ENCODE results near the gene IGDCC3.
A peak's percentile ranks its signal among the peaks of the same experiment; 100 is the strongest.
"Not testable (repeated sequence)": the region's sequence is repeated elsewhere in the genome, so short reads cannot be mapped to it uniquely, and the experiment has no call there.

Gene IGDCC3

DNA sequence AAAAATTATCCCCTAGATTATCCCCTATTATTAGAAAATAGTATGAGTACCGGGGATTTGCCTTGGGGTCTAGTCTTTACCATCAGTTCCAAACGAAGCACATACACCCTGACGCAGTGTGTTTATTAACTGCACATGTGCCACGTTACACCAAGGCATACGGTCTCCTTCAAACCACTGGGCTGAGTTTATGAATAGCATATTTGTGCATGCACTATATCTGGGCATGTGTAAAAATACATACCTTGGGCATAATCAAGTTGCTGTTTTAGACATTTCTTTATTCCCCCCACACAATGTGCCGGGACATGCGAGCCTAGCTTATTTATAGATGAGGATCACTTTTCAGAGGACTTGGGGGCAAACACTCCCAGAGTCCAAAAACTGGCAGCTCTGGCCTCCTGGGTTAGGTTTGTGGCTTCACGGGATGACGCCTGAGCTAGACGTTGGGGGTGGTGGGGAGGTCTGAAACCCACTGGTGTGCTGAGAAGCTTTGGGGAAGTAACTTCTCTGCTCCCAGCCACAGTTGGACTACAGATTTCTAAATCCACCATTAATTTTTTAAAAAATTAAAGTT, 28.7 kb upstream of the IGDCC3 start:
- DNase-seq (ENCODE audit: low spot score), result no peak

DNA sequence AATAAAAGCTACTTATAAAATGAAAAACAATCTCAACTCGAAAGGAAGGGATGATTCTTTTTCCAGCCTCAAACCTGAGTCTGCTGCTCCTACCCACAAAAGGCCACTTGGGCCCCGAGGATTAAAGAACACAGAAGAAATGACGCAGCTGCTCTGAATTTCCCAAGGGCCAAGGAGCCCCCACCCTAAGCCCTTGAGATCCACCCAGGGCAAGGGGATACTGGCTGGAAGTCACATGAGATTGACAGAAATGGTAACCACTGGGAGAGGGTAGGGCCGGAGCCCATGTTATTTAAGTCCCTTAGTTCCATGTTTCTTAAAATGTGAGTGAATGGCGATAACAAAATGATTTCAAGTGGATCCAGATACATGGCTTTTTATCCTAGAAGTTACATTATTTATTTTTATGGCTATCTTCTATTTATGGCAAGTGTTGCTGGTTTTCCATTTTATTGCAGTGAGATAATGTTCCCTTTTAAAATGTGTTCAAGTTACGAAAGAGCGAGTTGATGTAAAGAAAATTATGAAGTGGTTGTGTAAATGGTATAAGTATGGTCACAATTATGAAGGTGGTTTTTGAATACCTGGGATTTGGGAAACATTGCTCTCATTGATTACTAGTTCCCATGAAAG, 28.1 kb upstream of the IGDCC3 start:
- no peak for DNase-seq (ENCODE audit: low spot score)

DNA sequence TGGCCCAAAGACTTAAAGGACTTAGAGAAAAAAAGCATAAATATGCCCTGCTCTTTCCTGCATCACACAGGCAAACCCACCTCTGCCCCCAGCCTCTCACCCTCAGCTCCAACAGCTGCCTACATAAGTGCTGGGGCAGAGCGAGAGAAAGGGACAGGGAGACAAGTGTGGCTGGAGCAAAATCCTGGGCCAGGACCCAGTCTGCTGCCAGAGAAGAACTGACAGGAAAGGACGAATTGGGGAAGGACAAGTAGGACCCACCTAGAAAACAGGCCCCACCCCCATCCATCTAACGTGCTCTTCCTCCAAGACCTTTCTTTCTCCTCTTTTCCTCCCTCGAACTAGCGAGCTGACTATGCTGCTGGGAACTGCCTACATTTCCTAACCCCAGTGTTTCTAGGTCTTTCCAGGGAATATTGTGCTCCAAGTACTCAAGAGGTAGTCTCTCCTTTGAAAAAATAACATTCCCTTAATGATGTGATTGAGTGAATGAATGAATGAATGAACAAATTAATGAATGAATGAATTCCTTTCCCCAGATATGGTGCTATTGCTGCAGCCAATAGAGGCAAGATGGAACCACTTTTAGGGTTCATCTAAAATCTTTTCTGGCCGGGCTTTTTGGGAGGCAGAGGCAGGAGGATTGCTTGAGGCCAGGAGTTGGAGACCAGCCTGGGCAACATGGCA, 26.5 kb upstream of the IGDCC3 start:
- no peak for DNase-seq (ENCODE audit: low spot score)

DNA sequence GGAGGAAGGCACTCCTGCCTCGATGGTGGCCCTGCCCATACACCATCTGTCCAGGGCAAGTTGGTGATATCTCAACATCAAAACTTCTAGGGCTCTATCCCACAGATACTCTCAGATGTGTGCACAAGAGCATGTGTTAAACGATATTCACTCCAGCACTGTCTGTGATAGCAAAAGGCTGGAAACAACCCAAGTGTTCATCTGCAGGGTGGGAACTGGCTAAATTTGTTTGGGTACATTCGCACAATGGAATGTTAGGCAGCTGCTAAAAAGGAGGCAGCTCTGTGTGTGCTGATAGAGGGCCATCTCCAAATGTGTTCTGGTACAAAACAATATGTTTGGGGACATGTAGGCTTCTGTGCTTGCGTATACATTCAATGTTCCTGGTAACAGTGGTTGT, 25.2 kb upstream of the IGDCC3 start:
- DNase-seq (ENCODE audit: low spot score), result no peak

DNA sequence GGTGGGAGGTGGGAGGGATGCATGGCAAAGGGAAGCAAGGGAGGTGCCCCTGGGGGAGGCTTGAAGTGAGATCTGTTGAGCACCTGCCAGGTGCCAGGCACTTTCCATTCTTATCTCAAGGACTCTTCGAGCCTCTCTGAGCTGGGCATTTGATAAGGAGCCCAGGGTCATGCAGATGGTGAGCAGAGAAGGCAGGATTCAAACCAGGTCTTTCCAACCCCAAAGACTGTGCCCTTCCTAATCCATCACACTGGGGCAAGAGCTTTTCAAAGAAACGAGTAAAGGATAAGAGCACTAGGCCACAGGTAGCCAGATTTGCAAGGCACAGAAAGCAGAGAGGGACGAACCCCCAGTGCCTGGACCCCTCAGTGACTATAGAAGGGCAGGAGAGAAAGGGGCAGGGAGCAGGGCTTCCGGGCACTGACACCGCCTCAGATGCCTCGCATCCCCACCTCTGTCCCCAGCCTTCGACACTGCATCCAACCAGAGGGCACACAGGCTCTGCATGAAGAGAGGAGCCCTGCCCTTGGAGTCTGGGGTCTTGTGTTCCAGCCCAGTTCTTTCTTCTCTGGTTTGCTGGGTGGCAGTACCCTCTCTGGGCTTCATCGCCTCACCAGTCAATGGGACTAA, 23.9 kb upstream of the IGDCC3 start:
- no peak for DNase-seq (ENCODE audit: low spot score)

DNA sequence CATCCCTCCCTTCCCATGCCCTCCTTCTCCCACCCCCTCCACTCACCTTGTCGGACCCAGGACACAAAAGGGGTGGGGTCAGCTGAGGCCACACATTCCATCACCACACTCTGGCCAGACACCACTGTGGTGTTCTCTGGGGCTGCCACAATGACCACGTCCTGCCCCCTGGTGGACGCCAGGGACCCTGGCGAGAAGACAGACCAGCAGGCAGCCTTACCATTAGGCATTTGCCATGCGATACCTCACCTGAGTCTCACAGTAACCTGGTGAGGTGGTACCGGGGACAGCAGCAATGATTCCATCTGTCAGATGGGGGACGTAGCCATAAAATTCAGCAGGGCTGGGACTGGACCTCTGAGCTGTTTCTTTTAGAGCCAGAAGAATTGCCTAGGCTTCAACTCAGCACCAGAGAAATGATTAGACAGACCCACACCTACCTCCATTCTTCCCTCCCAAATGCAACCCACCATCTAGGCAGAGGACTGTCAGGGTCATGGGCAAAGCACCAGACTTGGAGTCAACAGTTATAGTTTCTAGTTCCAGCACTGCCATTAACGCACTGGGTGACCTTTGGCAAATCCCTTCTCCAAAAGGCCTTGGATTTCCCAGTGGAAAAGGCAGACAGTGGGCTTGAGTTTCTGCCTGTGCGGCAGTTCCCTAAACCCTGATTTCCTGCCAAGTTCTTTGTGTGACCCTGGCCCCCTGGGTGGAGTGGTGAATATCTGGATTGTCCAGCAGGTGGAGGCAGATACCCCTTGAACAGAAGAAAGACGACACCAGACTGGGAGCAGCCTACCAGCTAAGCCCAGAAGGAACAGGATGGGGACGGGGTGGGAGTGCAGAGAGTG, 23.2 kb upstream of the IGDCC3 start:
- peak; percentile 86 for DNase-seq (ENCODE audit: low spot score)

DNA sequence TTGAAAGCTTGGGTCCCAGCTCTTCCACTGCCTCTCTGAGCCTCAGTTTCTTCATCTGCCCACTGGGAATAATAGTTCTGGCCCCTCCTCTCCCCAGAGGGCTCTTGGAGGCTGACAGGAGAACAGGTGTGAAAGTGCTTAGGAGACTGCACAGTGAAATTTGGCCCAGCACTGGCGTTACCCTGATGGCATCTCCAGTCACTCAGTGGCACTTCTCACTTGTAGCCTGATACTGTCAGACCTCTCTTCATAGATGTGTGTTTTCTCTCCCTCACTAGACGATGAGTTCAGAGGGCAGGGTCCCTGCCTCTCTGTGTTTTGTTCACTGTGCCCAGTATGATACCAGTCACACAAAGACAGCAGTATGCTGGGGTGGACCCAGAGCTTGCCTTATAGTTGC, 22.2 kb upstream of the IGDCC3 start:
- DNase-seq (ENCODE audit: low spot score), result no peak

DNA sequence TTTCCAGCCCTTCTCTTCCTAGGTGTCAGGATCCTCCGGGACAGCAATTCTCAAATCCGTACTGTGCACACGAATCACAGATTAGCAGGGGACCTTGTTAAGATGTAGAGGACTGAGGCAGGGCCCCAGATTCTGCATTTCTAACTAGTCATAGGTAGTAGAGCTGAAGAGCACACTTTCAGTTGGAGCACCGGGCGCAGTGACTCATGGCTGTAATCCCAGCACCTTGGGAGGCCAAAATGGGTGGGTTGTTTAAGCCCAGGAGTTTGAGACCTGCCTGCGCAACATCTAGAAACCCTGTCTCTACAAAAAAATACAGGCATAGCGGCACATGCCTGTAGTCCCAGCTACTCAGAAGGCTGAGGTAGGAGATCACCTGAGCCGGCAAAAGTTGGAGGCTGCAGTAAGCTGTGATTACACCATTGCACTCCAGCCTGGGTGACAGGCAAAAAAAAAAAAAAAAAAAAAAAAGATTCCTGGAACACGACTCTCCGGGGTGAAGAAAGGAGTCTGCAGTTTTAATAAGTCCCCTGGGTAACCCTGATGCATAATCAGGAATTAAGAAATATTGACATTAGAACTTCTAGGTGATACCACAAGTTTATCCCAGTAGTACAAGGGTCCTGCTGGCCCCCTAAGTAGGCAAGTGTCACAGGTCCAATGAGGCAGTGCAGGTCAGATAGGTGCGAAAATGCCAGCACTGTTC, 21.4 kb upstream of the IGDCC3 start:
- DNase-seq (ENCODE audit: low spot score), result no peak

DNA sequence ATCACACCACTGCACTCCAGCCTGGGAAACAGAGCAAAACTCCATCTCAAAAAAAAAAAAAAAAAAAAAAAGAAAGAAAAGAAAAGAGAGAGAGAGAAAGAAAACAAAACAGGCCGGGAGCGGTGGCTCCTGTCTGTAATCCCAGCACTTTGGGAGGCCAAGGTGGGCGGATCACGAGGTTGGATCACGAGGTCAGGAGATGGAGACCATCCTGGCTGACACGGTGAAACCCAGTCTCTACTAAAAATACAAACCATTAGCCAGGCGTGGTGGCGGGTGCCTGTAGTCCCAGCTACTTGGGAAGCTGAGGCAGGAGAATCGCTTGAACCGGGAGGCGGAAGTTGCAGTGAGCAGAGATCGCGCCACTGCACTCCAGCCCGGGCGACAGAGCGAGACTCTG, 20.7 kb upstream of the IGDCC3 start:
- not testable (repeated sequence) for DNase-seq (ENCODE audit: low spot score)

DNA sequence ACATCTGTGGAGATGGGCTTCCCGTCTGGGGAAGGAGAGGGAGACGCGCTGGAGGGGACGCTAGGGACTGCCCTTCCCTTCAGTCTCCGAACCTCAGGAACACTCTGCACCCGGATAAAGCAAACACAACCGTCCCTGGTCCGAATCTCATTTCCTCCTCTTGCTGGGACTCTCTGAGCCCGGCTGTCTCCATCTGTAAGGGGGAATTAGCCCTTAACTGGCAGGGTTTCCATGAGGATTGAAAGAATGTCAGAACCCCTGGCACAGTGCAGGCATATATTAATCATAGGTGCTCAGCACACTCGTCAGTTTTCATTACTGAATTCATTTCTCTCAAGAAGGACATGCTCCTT, 19.1 kb upstream of the IGDCC3 start:
- DNase-seq (ENCODE audit: low spot score), result no peak

DNA sequence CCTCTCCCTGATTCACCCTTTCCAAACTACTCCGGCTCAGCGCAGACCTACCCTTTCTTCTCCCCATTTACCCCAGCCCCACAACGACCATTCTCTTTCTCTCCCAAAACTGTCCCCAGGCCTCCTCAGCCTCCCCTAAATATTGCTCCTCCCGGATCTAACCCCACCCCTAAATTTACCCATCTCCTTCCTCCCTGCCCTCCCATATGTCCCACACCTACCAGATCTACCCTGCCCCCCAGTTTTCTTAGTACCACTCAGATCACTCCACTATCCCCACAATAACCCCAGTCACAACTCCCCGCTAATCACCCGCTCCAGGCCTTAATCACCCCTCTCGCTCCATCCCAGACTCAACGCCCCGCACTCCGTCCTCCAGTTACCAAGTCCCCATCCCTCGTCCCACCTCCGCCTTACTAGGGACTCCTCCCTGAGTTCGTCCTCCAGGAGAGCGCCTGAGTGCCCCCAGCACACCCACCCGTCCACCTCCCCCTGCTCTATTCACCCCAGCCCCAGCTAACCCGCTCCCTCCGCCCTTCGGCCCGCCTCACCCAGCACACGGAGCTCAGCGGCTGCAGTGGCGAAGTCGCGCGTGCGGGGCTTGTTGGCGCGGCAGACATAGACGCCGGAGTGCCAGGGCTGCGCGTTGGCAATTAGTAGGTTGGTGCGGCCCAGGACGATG, 18.6 kb upstream of the IGDCC3 start:
- no peak for DNase-seq (ENCODE audit: low spot score)

DNA sequence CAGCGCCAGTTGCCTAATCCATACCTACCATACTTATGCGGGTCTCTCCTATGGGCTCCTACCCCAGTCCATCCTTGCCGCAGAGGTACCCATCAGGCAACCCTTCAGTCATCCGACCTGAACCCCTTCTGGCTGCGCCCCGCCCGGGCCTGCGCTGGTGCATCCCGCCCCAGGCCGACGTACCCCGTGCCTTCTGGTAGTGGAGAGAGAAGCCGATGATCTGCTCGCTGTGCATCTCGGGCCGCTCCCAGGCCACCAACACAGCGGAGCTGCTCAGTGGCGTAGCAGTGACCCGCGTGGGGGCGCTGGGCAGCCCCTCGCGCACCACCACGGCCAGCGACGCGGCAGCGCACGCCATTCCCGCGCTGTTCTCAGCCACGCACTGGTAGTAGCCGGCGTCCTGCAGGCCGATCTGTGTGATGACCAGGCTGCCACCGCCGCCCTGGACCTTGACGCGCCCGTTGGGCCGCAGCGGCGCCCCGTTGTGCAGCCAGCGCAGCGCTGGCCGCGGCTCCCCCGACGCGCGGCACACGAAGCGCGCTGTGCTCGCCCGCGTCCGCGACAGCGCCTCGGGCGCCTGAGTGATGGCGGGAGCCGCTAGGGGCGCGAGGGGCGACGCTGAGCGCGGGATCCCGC, 17.9 kb upstream of the IGDCC3 start:
- no peak for DNase-seq (ENCODE audit: low spot score)

DNA sequence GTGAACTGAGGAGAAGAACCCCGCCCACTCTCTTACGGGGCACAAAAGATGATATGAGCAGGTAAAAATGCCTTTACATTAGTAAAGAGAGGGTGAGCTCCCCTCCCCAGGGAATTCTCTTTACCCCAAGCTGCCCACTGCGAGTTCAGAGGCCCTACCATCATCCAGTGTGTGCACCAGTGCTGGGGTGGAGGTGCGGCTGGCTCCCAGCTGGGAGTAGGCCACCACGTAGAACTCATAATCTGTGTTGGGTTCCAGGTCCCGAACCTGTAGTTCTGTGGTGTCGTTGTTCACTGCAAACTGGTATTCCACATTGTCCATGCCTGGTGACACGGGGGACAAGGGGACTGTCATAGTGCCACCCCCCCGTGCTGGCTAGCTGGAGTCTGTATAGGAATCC, 17.1 kb upstream of the IGDCC3 start:
- DNase-seq (ENCODE audit: low spot score), result no peak

DNA sequence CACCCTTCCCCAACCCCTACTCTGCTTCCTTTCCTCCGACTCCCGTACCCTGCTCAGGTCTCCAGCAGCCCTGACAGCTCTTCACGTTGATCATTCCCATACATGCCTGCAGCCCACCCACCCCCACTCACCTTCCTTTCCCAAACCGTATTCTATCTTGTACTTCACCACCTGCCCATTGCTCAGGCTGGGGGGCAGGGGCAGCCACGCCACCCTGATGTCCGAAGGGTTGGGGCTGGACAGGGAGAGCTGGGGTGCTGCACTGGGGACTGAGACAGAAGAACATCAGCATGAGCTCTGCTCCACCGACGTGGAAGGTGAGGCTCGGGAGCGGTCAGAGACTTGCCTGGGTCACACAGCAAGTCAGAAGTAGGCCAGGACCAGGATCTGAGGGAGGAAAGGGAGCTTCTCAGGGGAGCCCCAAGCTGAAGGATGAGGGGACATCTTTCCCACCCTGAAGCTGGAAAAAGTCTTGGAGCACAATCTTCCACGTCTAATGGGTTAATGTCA, 16.5 kb upstream of the IGDCC3 start:
- no peak for DNase-seq (ENCODE audit: low spot score)

DNA sequence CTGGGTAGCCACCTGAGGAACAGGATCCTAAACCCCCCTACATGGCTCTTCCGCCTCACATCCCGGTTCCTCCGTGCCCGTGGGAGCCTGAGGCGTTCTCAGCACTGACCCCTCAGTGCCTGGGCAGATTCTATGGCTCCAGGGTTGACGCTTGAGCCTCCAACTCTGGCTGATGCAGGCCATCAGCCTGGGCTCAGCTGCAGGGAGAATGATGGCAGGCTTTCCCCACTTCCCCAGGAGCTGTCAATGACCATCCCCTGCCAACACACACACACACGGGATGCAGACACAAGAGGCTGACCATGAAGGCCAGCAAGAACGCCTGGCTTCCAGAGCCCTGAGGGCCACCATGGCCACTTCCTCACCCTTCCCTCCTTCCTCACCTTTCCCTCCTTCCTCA, 15.8 kb upstream of the IGDCC3 start:
- no peak for DNase-seq (ENCODE audit: low spot score)

DNA sequence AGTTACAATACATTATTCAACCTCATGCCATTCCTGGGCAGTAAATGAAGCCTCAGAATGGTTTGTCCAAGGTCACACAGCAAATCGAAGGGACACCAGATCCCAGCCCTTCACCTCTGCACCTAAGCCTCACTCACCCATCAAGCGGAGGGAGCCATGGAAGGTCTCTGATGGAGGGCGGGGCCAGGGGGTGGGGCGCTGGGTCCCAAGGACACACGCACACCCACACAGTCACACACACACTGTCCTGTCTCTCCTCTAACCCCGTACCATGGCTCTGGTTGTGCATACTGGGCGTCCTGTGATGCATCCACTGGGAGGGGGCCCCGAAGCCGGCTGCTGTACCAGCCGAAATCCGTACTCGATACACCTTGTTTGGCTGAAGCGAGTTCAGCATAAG, 15.3 kb upstream of the IGDCC3 start:
- DNase-seq (ENCODE audit: low spot score), result no peak

DNA sequence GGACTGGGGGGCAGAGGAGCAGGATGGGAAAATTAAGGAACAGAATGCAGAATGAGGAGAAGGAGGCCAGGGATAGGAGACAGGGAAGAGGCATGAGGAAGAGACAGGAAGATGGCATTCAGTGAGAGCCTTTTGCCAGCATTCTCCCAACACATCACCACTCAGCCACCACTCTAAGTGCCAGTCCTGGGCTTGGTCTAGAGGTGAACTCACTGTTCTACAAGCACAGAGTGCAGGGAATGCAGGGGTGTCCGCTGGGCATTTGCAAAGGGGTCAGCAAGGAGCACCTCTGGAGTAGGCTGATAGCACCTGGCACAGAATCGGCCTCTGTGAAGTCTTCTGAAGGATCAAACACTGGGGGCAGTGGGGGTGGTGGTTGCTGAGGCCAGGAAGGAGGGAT, 14.6 kb upstream of the IGDCC3 start:
- DNase-seq (ENCODE audit: low spot score), result no peak

DNA sequence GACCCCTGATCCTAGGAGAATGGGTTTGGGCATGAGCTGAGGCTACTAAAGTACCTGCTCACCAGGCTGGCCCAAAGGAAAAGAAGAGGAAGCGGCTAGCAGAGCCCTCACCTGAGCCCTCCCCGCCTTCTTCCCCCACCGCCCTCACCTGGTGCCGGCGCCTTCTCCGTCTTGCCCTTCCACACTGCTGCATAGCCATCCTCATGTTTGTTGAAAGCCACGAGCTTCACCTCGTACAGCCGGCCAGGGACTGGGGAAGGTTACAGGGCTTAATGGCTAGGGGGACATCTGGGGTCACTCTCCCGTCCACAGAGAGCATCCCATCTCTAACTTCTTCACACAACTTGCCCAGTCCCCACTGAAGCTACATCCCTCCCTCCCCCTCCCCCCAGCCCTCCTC, 13.9 kb upstream of the IGDCC3 start:
- DNase-seq (ENCODE audit: low spot score), result no peak

DNA sequence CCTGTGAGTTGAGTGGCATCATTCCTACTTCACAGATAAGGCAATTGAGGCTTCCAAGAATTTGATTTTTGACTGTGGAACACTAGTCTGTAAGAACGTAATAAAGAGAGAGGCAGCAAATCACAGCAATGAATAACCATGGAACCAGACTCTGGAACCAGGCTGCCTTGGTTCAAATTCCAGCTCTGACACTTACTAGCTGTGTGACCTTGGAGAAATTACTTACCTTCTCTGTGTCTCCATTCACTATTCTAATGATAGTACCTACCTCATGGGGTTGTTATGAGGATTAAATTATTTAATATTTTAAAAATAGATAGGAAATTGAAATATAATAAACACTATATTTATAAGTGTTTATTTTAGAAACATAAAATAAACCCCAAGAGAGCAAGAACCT, 12.6 kb upstream of the IGDCC3 start:
- no peak for DNase-seq (ENCODE audit: low spot score)

DNA sequence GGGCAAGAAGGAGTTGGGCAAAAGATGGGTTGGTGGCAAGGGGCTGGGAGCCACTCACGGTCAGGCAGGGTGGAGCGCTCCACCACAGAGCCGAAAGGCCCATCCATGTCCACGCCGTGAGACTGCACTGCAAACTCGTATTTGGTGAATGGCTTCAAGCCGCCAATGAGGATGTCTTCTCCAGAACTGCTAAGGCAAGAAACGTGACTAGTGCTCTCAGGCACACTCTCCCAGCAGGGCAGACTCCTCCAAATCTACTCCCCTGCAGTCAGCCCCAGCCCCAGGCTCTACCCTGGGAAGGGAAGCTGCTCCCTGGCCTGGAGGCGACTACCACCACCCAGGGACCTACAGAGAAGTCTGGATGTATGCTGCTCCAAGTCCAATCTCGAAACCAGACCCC, 11.4 kb upstream of the IGDCC3 start:
- DNase-seq (ENCODE audit: low spot score), result no peak

All from left forelimb (tissue), 1 donor.